ENCODE measurements around the gene C19orf18. TPM values are rescaled to one million over a fixed set of nuclear protein-coding genes. Genes with fewer than 3 reads are reported as not detected.

C19orf18 gene
- total RNA-seq, 1 experiment from 2014 or later: 1.1 TPM

DNA sequence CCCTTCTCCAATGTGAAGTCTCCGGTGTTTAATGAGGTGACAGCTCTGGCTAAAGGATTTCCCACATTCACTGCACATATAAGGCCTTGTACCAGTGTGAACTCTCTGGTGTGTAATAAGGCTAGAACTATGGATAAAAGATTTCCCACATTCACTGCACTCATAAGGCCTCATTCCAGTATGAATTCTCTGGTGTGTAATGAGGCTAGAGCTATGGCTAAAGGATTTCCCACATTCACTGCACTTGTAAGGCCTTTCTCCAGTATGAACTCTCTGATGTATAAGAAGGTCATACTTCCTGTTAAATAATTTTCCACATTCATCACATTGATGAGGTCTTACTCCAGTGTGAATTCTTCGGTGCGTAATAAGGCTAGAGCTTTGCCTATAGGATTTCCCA lies 32.7 kb downstream of the C19orf18 start:
- no peak overlapping the region for H3K27ac Mint-ChIP-seq
- peaks cover 11% of the 10 kb centered on the region for H3K4me1 Mint-ChIP-seq

More for the DNA sequence above, 32.7 kb downstream of the C19orf18 start:
- Mint-ChIP-seq H3K36me3 (peaks cover 33% of the 10 kb centered on the region), H3K27me3 (ENCODE audit: low read depth) (no peaks in the 10 kb centered on the region), H3K9me3 (no peaks in the 10 kb centered on the region), H3K4me3 (no peak overlapping the region)
- no peak for DNase-seq (ENCODE audit: low spot score)
- ChIA-PET POLR2A (no interaction called here), CTCF (no interaction called here)
- TF ChIP-seq ELF4 (CRISPR knock-in tag; IDR thresholded peaks at IDR 0.05; ENCODE audit: low read depth) (no peak), GTF2I (CRISPR knock-in tag; conservative IDR thresholded peaks at IDR 0.05) (no peak), ZNF671 (CRISPR knock-in tag; IDR thresholded peaks at IDR 0.05) (no peak), RORB (CRISPR knock-in tag; IDR thresholded peaks at IDR 0.05) (no peak), JAZF1 (CRISPR knock-in tag; IDR thresholded peaks at IDR 0.05) (no peak), ZNF423 (CRISPR knock-in tag; IDR thresholded peaks at IDR 0.05) (no peak), KAT7 (CRISPR knock-in tag; IDR thresholded peaks at IDR 0.05; ENCODE audit: borderline replicate concordance) (no peak), ZNF281 (CRISPR knock-in tag; IDR thresholded peaks at IDR 0.05) (no peak), E2F1 (CRISPR knock-in tag; IDR thresholded peaks at IDR 0.05) (no peak), NFATC4 (CRISPR knock-in tag; IDR thresholded peaks at IDR 0.05) (no peak), EMX1 (CRISPR knock-in tag; IDR thresholded peaks at IDR 0.05) (no peak)
- TF ChIP-seq, protein P1, sequence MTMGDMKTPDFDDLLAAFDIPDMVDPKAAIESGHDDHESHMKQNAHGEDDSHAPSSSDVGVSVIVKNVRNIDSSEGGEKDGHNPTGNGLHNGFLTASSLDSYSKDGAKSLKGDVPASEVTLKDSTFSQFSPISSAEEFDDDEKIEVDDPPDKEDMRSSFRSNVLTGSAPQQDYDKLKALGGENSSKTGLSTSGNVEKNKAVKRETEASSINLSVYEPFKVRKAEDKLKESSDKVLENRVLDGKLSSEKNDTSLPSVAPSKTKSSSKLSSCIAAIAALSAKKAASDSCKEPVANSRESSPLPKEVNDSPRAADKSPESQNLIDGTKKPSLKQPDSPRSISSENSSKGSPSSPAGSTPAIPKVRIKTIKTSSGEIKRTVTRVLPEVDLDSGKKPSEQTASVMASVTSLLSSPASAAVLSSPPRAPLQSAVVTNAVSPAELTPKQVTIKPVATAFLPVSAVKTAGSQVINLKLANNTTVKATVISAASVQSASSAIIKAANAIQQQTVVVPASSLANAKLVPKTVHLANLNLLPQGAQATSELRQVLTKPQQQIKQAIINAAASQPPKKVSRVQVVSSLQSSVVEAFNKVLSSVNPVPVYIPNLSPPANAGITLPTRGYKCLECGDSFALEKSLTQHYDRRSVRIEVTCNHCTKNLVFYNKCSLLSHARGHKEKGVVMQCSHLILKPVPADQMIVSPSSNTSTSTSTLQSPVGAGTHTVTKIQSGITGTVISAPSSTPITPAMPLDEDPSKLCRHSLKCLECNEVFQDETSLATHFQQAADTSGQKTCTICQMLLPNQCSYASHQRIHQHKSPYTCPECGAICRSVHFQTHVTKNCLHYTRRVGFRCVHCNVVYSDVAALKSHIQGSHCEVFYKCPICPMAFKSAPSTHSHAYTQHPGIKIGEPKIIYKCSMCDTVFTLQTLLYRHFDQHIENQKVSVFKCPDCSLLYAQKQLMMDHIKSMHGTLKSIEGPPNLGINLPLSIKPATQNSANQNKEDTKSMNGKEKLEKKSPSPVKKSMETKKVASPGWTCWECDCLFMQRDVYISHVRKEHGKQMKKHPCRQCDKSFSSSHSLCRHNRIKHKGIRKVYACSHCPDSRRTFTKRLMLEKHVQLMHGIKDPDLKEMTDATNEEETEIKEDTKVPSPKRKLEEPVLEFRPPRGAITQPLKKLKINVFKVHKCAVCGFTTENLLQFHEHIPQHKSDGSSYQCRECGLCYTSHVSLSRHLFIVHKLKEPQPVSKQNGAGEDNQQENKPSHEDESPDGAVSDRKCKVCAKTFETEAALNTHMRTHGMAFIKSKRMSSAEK (CRISPR knock-in tag; IDR thresholded peaks at IDR 0.05; ENCODE audit: borderline replicate concordance): no peak
- TF ChIP-seq, protein P2, sequence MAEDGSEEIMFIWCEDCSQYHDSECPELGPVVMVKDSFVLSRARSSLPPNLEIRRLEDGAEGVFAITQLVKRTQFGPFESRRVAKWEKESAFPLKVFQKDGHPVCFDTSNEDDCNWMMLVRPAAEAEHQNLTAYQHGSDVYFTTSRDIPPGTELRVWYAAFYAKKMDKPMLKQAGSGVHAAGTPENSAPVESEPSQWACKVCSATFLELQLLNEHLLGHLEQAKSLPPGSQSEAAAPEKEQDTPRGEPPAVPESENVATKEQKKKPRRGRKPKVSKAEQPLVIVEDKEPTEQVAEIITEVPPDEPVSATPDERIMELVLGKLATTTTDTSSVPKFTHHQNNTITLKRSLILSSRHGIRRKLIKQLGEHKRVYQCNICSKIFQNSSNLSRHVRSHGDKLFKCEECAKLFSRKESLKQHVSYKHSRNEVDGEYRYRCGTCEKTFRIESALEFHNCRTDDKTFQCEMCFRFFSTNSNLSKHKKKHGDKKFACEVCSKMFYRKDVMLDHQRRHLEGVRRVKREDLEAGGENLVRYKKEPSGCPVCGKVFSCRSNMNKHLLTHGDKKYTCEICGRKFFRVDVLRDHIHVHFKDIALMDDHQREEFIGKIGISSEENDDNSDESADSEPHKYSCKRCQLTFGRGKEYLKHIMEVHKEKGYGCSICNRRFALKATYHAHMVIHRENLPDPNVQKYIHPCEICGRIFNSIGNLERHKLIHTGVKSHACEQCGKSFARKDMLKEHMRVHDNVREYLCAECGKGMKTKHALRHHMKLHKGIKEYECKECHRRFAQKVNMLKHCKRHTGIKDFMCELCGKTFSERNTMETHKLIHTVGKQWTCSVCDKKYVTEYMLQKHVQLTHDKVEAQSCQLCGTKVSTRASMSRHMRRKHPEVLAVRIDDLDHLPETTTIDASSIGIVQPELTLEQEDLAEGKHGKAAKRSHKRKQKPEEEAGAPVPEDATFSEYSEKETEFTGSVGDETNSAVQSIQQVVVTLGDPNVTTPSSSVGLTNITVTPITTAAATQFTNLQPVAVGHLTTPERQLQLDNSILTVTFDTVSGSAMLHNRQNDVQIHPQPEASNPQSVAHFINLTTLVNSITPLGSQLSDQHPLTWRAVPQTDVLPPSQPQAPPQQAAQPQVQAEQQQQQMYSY (CRISPR knock-in tag; IDR thresholded peaks at IDR 0.05): no peak
- TF ChIP-seq, protein P3, sequence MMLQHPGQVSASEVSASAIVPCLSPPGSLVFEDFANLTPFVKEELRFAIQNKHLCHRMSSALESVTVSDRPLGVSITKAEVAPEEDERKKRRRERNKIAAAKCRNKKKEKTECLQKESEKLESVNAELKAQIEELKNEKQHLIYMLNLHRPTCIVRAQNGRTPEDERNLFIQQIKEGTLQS (CRISPR knock-in tag; conservative IDR thresholded peaks at IDR 0.05): no peak
- ATAC-seq: no peak

Measured in WTC11 (cell line).